RWPE1 (cell line): ENCODE measurements around the gene GALR3.

ENCODE experiments used
- CTCF ChIA-PET: fragments of 350-600 bp; sonication (Branson Sonifier 250); formaldehyde crosslinking; extraction: SDS; loops from one replicate; lab custom pipeline; 2021; lab: Yijun Ruan, JAX
- POLR2A ChIA-PET: fragments of 400-600 bp; formaldehyde crosslinking; extraction: SDS; loops from one replicate; lab custom pipeline; 2020; ENCODE audit warnings: antibody characterized with exemption; ENCODE audit not compliant: low non-redundant PET; lab: Yijun Ruan, JAX
- DNase-seq: peaks from one replicate; pipeline ENCODE4 v3.0.0; 2012; ENCODE audit warnings: low spot score
- H3K27ac ChIP-seq: fragments of 450-650 bp; 2 replicates; pipeline ENCODE4 v1.5.1; 2017
- CTCF ChIP-seq: fragments of 450-650 bp; conservative IDR thresholded peaks from 2 replicates; pipeline ENCODE4 v1.5.1; 2017; ENCODE audit warnings: low read depth, mild to moderate bottlenecking

The GALR3 gene

GRCh38 chr22:37806409-37807333 lies 16.5 kb upstream of the GALR3 start:
- POLR2A ChIA-PET, result interaction anchor here (0.6 kb wide), 1 partner anchor 36 kb away, joined by 9 read pairs; no protein-coding TSS in a partner anchor
- peak overlapping the region; percentile 85 for H3K27ac ChIP-seq
- DNase-seq, result no peak
- TF ChIP-seq CTCF, result no peak
- CTCF ChIA-PET, result interaction anchor here (0.6 to 1.0 kb wide), 3 partner anchors 11 to 763 kb away, joined by 3 read pairs; no protein-coding TSS in a partner anchor

GRCh38 chr22:37807410-37808293 lies 15.5 kb upstream of the GALR3 start, which contains the start of gene GCAT:
Gene GCAT, plus strand, starts transcription at chr22:37807934. Its CDS starts 34 bp downstream, at chr22:37807968.
- DNase-seq, result peak; percentile 95
- POLR2A ChIA-PET, result interaction anchor here (0.6 kb wide), 1 partner anchor 214 kb away, joined by 5 read pairs; no protein-coding TSS in a partner anchor
- peak within 1 kb of the TSS; percentile 85 for H3K27ac ChIP-seq
- CTCF ChIA-PET, result interaction anchor here (0.6 to 1.0 kb wide), 4 partner anchors 10 to 764 kb away, joined by 3 to 10 read pairs (median 3); no protein-coding TSS in a partner anchor
- TF ChIP-seq CTCF, result no peak

- no peak for TF ChIP-seq CTCF
- ChIA-PET CTCF (interaction anchor here (0.6 kb wide), 1 partner anchor 25 kb away, joined by 10 read pairs; no protein-coding TSS in a partner anchor), POLR2A (no interaction called here)
- H3K27ac ChIP-seq, result peak overlapping the region; percentile 85
- no peak for DNase-seq
Measured at GRCh38 chr22:37808294-37808657, 14.9 kb upstream of the GALR3 start.

- no peak for DNase-seq
- CTCF ChIA-PET, result interaction anchor here (0.5 to 0.6 kb wide), 2 partner anchors 8 to 141 kb away, joined by 3 read pairs; no protein-coding TSS in a partner anchor
- POLR2A ChIA-PET, result no interaction called here
- no peak for TF ChIP-seq CTCF
- H3K27ac ChIP-seq, result peak overlapping the region; percentile 85
Measured at GRCh38 chr22:37809672-37810333, 13.4 kb upstream of the GALR3 start.

- ChIA-PET CTCF (interaction anchor here (0.6 kb wide), 1 partner anchor 516 kb away, joined by 3 read pairs; no protein-coding TSS in a partner anchor), POLR2A (no interaction called here)
- H3K27ac ChIP-seq, result no peak overlapping the region
- TF ChIP-seq CTCF, result no peak
- DNase-seq, result no peak
Measured at GRCh38 chr22:37811867-37812266, 11.3 kb upstream of the GALR3 start.
